ENCODE measurements around the gene PNPLA5. TPM values are rescaled to one million over a fixed set of nuclear protein-coding genes. Genes with fewer than 3 reads are reported as not detected.
A peak's percentile ranks its signal among the peaks of the same experiment; 100 is the strongest.

Gene PNPLA5
- total RNA-seq, 4 donors from 2014 or later = not detected

DNA sequence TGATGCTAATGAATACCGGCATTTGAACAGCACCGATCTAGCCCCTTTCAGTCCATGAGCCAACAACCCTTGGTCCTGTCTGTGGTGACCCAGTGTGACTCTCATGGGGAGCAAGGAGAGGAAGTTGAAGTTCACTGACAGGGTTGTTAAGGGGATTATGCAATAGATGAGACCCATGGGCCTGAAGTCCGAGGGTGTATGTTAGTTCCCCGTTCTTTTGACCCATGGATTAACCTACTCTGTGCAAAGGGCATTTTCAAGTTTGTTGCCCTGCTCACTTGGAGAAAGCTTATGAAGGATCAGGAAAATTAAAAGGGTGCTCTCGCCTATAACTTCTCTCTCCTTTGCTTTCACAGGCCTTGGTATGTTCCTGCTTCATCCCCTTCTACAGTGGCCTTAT is 36.7 kb upstream of the PNPLA5 start:
- Histone ChIP-seq H3K27ac (no peak overlapping the region), H3K36me3 (no peaks in the 10 kb centered on the region), H3K9me3 (no peaks in the 10 kb centered on the region), H3K4me1 (peaks cover 7 to 17% of the 10 kb centered on the region in 2 donors), H3K27me3 (peaks cover 0 to 5% (median 0%) of the 10 kb centered on the region in 3 donors), H3K4me3 (no peak overlapping the region)
- ATAC-seq (no peak), DNase-seq (no peak)
- no peak for TF ChIP-seq CTCF (IDR thresholded peaks at IDR 0.05 in 4 of 5, conservative IDR thresholded peaks at IDR 0.05 in 1 of 5)
- TF ChIP-seq POLR2A (IDR thresholded peaks at IDR 0.05) = no peak
- in situ Hi-C loops (cut with MboI; ENCODE audit: low sequenced_read_pairs in 4 of 4) = no loop called here
- intact Hi-C loops (cut with DNase I; ENCODE audit: low total_unique reads) = no loop called here

DNA sequence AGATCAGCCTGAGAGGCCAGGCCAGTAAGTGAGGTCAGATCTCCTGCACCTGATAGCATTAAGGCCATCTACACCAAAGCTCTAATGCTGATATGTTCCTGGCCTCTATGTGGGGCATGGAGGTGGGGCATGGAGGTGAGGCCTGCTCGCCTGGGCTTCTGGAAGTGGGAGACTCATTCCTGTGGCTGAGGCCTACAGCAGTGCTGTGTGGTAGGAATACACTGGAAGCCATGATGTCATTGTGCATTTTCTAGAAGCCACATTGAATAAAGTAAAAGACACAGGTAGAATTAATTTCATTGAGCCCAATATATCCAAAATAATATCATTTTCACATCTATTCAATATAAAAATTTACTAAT is 34.5 kb upstream of the PNPLA5 start:
- no peaks in the 10 kb centered on the region for H3K36me3 ChIP-seq
- TF ChIP-seq CTCF (IDR thresholded peaks at IDR 0.05 in 4 of 5, conservative IDR thresholded peaks at IDR 0.05 in 1 of 5) = no peak
- no peak for TF ChIP-seq POLR2A (IDR thresholded peaks at IDR 0.05)
- in situ Hi-C loops (cut with MboI; ENCODE audit: low sequenced_read_pairs in 4 of 4) = no loop called here

DNA sequence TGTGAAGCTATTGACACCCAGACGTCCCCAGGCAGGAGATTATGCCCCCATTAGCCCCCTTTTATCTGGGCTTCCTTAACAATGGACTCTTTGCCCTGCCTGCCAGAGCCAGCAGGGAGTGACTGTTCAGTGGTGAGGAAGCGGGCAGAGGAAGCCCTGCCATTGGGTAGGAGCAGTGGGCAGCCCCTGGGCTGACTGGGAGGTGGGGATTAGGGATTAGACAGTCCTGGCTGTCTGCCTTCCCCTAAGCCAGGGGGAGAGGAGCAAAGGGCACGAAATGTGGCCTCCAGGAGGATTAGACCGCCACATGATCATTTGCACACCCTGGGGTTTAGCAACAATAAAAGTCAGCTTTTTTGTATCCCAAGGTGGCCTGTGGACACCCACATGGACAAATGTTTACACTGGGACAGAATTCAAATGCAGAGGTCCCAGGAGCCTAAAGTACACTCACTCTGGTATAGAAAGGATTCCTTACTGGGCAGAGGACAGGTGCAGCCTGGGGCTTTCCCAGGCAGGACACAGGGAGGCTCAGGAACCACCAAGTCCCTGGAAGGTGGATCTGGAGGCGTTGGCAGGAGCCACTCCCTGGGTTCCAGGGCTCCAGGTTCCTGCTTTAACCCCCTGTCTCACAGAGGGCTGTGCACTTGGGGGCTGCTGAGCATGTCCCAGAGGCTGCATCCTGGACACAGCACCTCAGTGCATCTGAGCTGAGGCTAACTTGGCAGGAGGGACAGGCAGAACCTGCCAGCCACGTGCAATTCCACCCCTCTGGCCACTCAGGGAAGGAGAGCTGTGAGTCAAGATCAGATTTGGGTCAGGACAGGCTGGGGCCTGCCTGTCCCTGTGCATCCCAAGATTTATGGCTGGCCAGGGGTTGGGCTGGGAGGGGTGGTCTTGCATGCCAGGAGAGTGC is 33.9 kb upstream of the PNPLA5 start:
- in situ Hi-C loops (cut with MboI; ENCODE audit: low sequenced_read_pairs in 4 of 4) = no loop called here
- peak; percentile 56 to 68 for DNase-seq

More for the DNA sequence above, 34.5 kb upstream of the PNPLA5 start:
- Histone ChIP-seq H3K27ac (peak overlapping the region in 3 of 4 donors; percentile 47 to 76 (median 59)), H3K27me3 (peaks cover 0 to 5% (median 0%) of the 10 kb centered on the region in 3 donors), H3K4me1 (peaks cover 7 to 24% of the 10 kb centered on the region in 2 donors), H3K4me3 (no peak overlapping the region), H3K9me3 (no peaks in the 10 kb centered on the region)
- DNase-seq (no peak), ATAC-seq (peak in 1 of 2 donors; percentile 15)
- intact Hi-C loops (cut with DNase I; ENCODE audit: low total_unique reads) = no loop called here

GRCh38 chr22:43924877-43925276 is 33.1 kb upstream of the PNPLA5 start:
- in situ Hi-C loops (cut with MboI; ENCODE audit: low sequenced_read_pairs in 4 of 4) = no loop called here
- peaks cover 0 to 9% (median 0%) of the 10 kb centered on the region in 3 donors for H3K27me3 ChIP-seq

More for the DNA sequence above, 33.9 kb upstream of the PNPLA5 start:
- Histone ChIP-seq H3K4me3 (no peak overlapping the region), H3K36me3 (no peaks in the 10 kb centered on the region), H3K4me1 (peaks cover 7 to 24% of the 10 kb centered on the region in 2 donors), H3K27me3 (peaks cover 0 to 7% (median 0%) of the 10 kb centered on the region in 3 donors), H3K9me3 (no peaks in the 10 kb centered on the region), H3K27ac (peak overlapping the region; percentile 47 to 76 (median 55))
- TF ChIP-seq POLR2A (IDR thresholded peaks at IDR 0.05) = peak; percentile 42 to 44
- no peak for TF ChIP-seq CTCF (IDR thresholded peaks at IDR 0.05 in 4 of 5, conservative IDR thresholded peaks at IDR 0.05 in 1 of 5)
- peak; percentile 59 to 72 for ATAC-seq
- intact Hi-C loops (cut with DNase I; ENCODE audit: low total_unique reads) = loop anchor here (2.0 kb wide), 1 partner anchor 29 kb away; the partner anchor contains the start of gene SAMM50

More at GRCh38 chr22:43924877-43925276, 33.1 kb upstream of the PNPLA5 start:
- Histone ChIP-seq H3K36me3 (no peaks in the 10 kb centered on the region), H3K4me1 (peaks cover 7 to 24% of the 10 kb centered on the region in 2 donors), H3K9me3 (no peaks in the 10 kb centered on the region), H3K4me3 (peak overlapping the region in 1 of 4 donors; percentile 59), H3K27ac (peak overlapping the region in 3 of 4 donors; percentile 47 to 76 (median 59))
- no peak for TF ChIP-seq CTCF (IDR thresholded peaks at IDR 0.05 in 4 of 5, conservative IDR thresholded peaks at IDR 0.05 in 1 of 5)
- TF ChIP-seq POLR2A (IDR thresholded peaks at IDR 0.05) = no peak
- DNase-seq = no peak
- ATAC-seq = no peak
- intact Hi-C loops (cut with DNase I; ENCODE audit: low total_unique reads) = loop anchor here (2.0 to 5.0 kb wide), 2 partner anchors 30 to 98 kb away; partner anchors contain the start of gene SAMM50

Data from gastrocnemius medialis (tissue), 4 donors.